ENCODE results near the gene SLC35E3.
"Not testable (repeated sequence)": the region's sequence is repeated elsewhere in the genome, so short reads cannot be mapped to it uniquely, and the experiment has no call there.

Gene SLC35E3

GRCh38 chr12:68793436-68793835 is 47.5 kb downstream of the SLC35E3 start:
- in situ Hi-C loops (cut with MboI; ENCODE audit: low sequenced_read_pairs), result no loop called here

GRCh38 chr12:68793975-68794652 is 48.1 kb downstream of the SLC35E3 start:
- in situ Hi-C loops (cut with MboI; ENCODE audit: low sequenced_read_pairs), result no loop called here

GRCh38 chr12:68794653-68795251 is 48.8 kb downstream of the SLC35E3 start:
- in situ Hi-C loops (cut with MboI; ENCODE audit: low sequenced_read_pairs), result no loop called here

DNA sequence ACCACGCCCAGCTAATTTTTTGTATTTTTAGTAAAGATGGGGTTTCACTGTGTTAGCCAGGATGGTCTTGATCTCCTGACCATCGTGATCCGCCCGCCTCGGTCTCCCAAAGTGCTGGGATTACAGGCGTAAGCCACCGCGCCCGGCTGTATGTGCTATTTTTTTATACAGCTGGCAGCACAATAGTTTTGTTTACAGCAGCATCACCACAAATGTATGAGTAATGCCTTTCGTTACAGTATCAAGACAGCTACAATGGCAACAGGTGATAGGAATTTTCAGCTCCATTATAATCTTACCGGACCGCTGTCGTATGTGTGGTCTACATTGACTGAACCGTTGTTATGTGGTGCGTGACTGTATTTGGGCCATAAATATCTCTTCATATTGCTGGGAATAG is 50.4 kb downstream of the SLC35E3 start:
- in situ Hi-C loops (cut with MboI; ENCODE audit: low sequenced_read_pairs), result no loop called here

GRCh38 chr12:68798882-68799234 is 52.9 kb downstream of the SLC35E3 start:
- in situ Hi-C loops (cut with MboI; ENCODE audit: low sequenced_read_pairs), result no loop called here

DNA sequence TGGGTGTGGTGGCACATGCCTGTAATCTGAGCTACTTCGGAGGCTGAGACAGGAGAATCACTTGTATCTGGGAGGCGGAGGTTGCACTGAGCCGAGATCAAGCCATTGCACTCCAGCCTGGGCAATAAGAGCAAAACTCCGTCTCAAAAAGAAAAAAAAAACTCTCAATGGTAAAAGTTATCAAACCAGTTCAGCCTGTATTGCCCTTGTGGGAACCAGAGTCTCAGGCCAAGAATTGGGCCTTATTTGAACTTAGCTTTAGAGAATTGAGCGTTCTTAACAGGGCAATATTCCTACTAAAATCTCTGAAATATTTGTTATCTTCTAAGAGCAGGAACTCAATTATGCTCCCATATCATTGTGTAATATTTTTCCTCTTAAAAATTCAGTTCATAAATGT is 54.3 kb downstream of the SLC35E3 start:
- in situ Hi-C loops (cut with MboI; ENCODE audit: low sequenced_read_pairs), result no loop called here

GRCh38 chr12:68801124-68801523 is 55.1 kb downstream of the SLC35E3 start:
- in situ Hi-C loops (cut with MboI; ENCODE audit: low sequenced_read_pairs), result not testable (repeated sequence)

- in situ Hi-C loops (cut with MboI; ENCODE audit: low sequenced_read_pairs), result not testable (repeated sequence)
Observed at GRCh38 chr12:68802372-68802745, 56.4 kb downstream of the SLC35E3 start.

DNA sequence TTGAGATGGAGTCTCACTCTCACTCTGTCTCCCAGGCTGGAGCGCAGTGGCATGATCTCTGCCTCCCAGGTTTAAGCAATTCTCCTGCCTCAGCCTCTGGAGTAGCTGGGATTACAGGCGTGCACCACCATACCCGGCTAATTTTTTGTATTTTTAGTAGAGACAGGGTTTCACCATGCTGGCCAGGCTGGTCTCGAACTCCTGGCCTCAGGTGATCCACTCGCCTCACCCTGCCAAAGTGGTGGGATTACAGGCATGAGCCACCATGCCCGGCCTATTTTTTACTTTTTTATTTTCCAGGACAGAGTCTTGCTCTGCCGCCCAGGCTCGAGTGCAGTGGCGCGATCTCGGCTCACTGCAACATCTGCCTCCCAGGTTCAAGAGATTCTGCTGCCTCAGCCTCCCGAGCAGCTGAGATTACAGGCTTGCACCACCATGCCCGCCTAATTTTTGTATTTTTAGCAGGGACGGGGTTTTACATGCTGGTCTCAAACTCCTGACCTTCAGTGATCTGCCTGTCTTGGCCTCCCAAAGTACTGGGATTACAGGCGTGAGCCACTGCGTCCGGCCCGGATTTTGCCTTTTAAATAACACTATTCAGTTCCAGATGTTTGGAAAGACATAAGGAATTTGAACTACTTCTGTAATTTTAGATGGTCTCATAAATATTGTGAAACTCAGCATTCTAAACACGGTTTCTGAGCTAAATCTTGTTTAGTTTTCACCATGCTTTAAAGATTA is 57.1 kb downstream of the SLC35E3 start:
- in situ Hi-C loops (cut with MboI; ENCODE audit: low sequenced_read_pairs), result not testable (repeated sequence)

DNA sequence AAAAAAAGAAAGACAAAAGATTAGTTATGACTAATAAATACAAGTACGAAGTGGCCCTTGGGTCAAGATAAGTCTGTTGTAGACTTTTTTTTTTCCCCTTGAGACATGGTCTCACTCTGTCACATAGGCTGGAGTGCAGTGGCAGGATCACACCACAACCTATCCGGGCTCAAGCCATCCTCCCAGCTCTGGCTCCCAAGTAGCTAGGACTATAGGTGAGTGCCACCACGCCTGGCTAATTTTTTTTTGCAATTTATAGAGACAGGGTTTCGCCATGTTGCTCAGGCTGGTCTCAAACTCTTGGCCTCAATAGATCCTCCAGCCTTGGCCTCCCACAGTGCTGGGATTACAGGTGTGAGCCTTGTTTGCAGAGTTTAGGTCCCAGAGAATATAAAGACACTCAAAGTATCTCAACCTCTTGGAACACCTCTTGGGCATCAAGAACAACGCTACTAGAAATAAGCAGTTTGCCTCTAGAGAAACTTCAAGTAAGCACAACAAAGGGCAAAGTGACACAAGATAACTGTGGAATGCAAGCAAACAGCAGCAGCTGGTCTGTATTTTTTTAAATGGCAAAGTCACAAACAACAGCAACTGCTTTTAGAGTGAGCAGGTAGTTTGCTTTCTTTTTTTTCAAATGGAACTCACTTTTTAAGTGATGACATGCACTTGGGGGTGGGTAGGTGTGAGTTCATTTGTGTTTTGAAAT is 58.1 kb downstream of the SLC35E3 start:
- in situ Hi-C loops (cut with MboI; ENCODE audit: low sequenced_read_pairs), result no loop called here

DNA sequence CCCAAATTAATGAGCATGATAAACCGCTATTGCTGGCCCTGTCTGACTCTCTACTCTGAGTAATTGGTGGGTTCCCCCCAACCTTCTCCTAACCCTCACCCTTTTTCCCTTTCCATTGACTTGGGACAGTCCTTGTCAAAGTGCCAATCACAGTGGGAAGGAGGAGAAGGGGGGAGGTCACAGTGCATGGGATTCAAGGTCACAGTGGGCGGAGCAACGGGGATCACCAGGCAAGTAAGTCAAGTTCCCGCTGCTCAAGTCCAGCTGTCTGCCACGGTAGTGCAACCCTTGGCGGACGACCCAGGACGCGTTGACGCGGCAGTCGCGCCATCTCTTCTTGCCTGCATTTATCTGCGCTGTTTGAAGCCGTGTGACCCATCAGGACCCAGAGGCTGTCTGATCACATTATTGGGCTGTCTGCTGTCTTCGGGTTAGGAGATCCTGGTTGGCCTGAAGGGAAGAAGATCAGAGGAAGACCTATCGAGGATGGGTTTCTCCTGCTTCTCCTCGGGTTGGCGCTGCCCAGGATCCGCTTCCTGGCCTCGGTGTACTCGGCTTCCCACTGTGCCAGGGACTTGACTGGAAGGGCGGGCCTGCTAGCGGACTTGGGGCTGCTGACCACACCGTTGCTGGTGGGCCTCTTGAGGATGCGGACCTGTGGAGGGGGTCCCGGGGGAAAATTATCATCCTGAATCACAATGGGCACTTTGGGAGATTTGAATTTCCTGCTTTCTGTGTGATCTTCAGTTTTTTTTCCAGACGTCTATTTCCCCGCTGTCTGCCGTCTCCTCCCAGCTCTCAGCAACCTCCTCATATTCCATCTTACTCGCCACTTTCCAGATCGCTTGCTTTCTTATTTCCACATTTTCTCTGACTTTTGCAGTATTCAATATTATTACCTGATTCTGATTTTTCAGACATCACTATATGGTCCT is 58.9 kb downstream of the SLC35E3 start:
- in situ Hi-C loops (cut with MboI; ENCODE audit: low sequenced_read_pairs), result no loop called here

GRCh38 chr12:68805592-68806120 is 59.7 kb downstream of the SLC35E3 start:
- in situ Hi-C loops (cut with MboI; ENCODE audit: low sequenced_read_pairs), result no loop called here

DNA sequence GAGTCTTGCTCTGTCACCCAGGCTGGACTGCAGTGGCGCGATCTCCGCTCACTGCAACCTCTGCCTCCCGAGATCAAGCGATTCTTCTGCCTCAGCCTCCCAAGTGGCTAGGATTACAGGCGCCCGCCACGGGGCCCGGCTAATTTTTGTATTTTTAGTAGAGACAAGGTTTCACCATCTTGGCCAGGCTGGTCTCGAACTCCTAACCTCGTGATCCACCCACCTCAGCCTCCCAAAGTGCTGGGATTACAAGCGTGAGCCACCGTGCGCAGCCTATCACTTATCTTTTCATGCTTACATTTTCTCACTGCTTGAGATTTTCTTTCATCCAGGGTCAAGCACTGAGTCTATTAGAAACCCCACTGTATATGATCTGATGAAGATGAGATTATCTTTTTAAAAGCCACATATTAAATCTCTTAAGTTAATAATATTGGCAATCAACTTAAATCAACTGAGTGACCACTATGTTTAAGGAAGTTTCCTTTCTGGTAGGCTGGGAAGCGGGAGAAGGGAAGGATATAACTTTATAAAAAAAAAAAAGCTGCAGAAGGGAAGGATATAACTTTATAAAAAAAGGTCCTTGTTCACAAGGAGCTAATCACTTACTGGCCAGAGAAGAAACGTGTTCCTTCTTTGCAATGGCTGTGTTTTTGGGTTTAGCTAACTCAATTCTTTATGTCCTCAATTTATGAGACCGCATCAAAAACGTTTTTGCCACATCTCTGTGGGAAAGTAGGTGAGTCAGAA is 60.7 kb downstream of the SLC35E3 start:
- in situ Hi-C loops (cut with MboI; ENCODE audit: low sequenced_read_pairs), result no loop called here

- in situ Hi-C loops (cut with MboI; ENCODE audit: low sequenced_read_pairs), result not testable (repeated sequence)
Observed at GRCh38 chr12:68807274-68807575, 61.2 kb downstream of the SLC35E3 start.

GRCh38 chr12:68807576-68808387 is 61.8 kb downstream of the SLC35E3 start, which contains the start of gene MDM2:
Gene MDM2 (plus strand): TSS chr12:68808177. CDS start chr12:68808478, 301 bp downstream.
- in situ Hi-C loops (cut with MboI; ENCODE audit: low sequenced_read_pairs), result no loop called here

GRCh38 chr12:68808388-68809189 is 62.6 kb downstream of the SLC35E3 start:
- in situ Hi-C loops (cut with MboI; ENCODE audit: low sequenced_read_pairs), result no loop called here

- in situ Hi-C loops (cut with MboI; ENCODE audit: low sequenced_read_pairs), result no loop called here
Observed at GRCh38 chr12:68809190-68810026, 63.4 kb downstream of the SLC35E3 start.
